SK-N-SH treated with all-trans-retinoic acid at 6 μM for 48 hours (cell line): Measurements from ENCODE around the gene BTG4.

ENCODE experiments used
- CREB5 ChIP-seq: fragments of 250-450 bp; sonication (Bioruptor Pico); IDR thresholded peaks from 2 replicates; pipeline ENCODE4 v1.5.1; 2020; ENCODE audit warnings: low read depth, mild to moderate bottlenecking, moderate library complexity
- ZFP3 ChIP-seq: fragments of 250-450 bp; sonication (Bioruptor Pico); IDR thresholded peaks from 2 replicates; pipeline ENCODE4 v1.5.0; 2020; ENCODE audit warnings: mild to moderate bottlenecking, moderate library complexity
- ZNF70 ChIP-seq: fragments of 450-650 bp; formaldehyde crosslinking; IDR thresholded peaks from 2 replicates; pipeline ENCODE4 v1.5.0; 2020; ENCODE audit warnings: mild to moderate bottlenecking, moderate library complexity

DNA sequence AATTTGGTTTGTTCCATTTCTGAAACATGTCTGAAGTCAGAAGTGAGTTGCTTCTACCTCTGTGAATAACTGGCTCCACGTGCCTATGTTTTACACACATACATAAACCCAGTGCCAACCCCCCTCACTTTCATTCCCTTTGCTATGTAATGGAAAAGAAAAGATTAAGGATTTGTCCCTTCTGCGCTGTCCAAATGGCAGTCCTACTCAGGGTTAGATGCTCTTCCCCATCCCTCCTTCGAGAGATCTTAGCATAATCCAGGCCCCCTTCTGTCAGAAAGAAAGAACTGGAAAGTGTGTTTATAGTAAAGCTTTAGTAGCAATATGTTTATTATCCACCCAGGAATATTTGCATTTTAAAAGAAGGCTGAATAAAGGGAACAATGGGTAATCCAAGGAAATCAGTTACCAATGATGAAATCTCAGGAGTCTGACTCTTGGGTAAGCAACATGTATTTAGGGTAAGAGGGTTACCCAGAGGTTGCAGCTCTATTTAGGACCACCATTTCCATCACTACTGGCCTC lies 25.2 kb upstream of the BTG4 start:
- TF ChIP-seq ZFP3 (CRISPR knock-in tag) (no peak), ZNF70 (CRISPR knock-in tag) (no peak), CREB5 (CRISPR knock-in tag) (no peak)
